Endothelial cell of umbilical vein (primary cell): Measurements from ENCODE around the gene MLIP.

ENCODE experiments used
- CTCF ChIP-seq, 2 donors: IDR thresholded peaks; 1 replicate in 1 of 2; 2 replicates in 1 of 2; pipeline ENCODE4 v1.5.1; 2011; ENCODE audit warnings: low read length in 2 of 2, mild to moderate bottlenecking in 2 of 2, moderate library complexity in 2 of 2, control low read depth in 1 of 2, inconsistent platforms in 1 of 2, low read depth in 1 of 2; ENCODE audit not compliant: insufficient read depth in 1 of 2; ENCODE audit errors: extremely low read depth in 1 of 2
- POLR2AphosphoS5 ChIP-seq: IDR thresholded peaks from 2 replicates; pipeline ENCODE4 v1.6.1; 2012; ENCODE audit warnings: low read depth, mild to moderate bottlenecking, control low read depth, low read length, moderate library complexity; ENCODE audit not compliant: insufficient read depth

- TF ChIP-seq CTCF (IDR thresholded peaks at IDR 0.05; ENCODE audit: extremely low read depth in 1 of 2, insufficient read depth in 1 of 2, low read depth in 1 of 2, low read length in 2 of 2) (no peak), POLR2AphosphoS5 (no peak)
Observed at GRCh38 chr6:54308986-54309315, 197.7 kb downstream of the MLIP start.
